ENCODE data around the gene COPZ1.

Gene COPZ1

GRCh38 chr12:54378796-54379397, 54.0 kb downstream of the COPZ1 start:
- DNase-seq (ENCODE audit: low spot score): peak; percentile 91

DNA sequence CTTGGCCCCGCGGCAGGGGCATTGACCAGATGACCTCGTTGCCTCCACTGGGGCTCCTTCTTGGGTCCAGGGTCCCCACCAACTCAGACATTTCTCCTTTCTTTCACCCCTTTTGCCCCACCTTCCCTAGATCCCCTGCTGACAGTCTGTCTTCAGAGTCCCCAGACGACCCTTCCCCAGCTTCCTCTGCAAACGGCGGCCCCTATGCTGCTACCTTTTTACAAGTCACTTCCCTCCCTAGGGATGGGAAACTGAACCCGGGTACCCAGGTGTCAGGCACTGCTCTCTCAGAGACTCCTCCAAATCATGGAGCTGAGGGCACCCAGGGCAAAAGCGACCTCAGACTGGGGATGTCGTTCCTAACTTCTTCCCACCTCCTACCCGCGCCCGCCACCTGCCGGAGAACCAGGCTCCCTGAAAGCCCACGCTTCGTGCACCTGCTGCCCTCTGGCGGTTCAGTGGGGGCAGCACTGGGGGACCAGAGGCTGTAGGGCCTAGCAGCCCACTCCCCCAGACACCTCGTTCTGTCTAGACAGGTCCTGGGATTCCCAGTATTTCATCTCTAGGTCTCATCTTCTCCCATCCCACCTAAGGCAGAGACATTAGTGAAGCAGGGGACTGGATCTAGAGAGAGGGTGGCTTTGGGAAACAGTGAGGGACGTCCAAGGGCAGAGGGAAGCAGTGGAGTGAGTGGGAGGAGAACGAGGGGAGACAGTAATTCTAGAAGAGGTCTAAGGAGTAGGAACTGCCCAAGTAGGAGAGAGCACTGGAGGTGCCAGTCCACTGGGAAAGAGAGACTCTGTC, 54.7 kb downstream of the COPZ1 start:
- peak; percentile 99 for DNase-seq (ENCODE audit: low spot score)

- DNase-seq (ENCODE audit: low spot score): no peak
Observed at GRCh38 chr12:54381136-54381535, 56.2 kb downstream of the COPZ1 start.

GRCh38 chr12:54383041-54383609, 58.2 kb downstream of the COPZ1 start:
- DNase-seq (ENCODE audit: low spot score): no peak

- no peak for DNase-seq (ENCODE audit: low spot score)
Observed at GRCh38 chr12:54384591-54385041, 59.7 kb downstream of the COPZ1 start, which contains the start of gene ZNF385A. Gene ZNF385A, minus strand, starts transcription at chr12:54384733. Its CDS starts 219 bp downstream, at chr12:54384514.

GRCh38 chr12:54385251-54385914, 60.5 kb downstream of the COPZ1 start:
- no peak for DNase-seq (ENCODE audit: low spot score)

GRCh38 chr12:54386403-54387113, 61.6 kb downstream of the COPZ1 start:
- DNase-seq (ENCODE audit: low spot score): no peak

DNA sequence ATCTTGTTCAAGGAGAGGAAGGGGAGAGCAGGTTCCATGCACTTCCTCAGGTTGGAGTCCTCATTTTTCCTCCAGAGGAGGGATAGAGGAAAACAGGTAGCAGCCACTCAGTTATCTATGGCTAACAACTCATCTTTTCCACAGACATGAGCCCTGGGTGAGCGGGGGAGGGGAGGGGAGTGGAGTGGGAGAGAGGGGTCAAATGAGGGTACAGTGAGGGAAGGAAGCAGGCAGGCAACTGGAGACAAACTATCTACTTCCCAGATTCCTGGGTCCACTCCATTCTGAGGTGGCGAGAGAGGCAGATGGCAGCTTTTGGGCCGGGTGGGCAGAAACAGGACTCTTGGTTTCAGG, 62.2 kb downstream of the COPZ1 start:
- DNase-seq (ENCODE audit: low spot score): no peak

GRCh38 chr12:54388237-54389133, 63.6 kb downstream of the COPZ1 start:
- no peak for DNase-seq (ENCODE audit: low spot score)

GRCh38 chr12:54389134-54389508, 64.2 kb downstream of the COPZ1 start:
- DNase-seq (ENCODE audit: low spot score): no peak

DNA sequence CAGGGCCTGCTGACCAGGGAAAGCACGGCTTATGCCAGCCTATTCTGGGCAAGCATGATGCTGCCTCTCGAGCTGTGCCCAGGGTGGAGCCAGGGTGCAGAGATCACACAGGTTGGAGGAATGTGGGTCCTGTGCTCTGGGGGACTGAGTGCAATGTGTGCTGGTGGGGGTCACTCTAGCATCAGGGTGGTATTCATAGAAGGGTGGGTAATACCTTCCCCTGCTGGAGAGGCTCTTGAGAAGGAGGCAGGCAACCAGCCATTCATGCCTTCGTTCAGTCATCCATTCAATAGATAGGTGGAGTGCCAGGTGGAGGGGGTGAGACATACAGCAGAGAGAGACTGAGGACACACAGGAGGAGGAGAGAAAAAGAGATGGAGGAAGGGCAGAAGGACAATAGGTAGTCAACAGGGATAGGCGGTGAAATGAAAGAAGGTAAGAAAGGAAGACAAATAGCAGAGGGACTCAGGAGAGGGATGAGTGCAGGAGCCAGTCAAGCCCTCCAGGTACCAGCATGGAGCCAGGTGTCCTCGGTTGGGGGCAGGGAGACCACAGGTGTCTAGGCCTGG, 64.8 kb downstream of the COPZ1 start:
- no peak for DNase-seq (ENCODE audit: low spot score)

GRCh38 chr12:54390176-54390667, 65.3 kb downstream of the COPZ1 start:
- no peak for DNase-seq (ENCODE audit: low spot score)

- no peak for DNase-seq (ENCODE audit: low spot score)
Observed at GRCh38 chr12:54390668-54391551, 66.0 kb downstream of the COPZ1 start.

GRCh38 chr12:54392485-54393206, 67.7 kb downstream of the COPZ1 start:
- no peak for DNase-seq (ENCODE audit: low spot score)

DNA sequence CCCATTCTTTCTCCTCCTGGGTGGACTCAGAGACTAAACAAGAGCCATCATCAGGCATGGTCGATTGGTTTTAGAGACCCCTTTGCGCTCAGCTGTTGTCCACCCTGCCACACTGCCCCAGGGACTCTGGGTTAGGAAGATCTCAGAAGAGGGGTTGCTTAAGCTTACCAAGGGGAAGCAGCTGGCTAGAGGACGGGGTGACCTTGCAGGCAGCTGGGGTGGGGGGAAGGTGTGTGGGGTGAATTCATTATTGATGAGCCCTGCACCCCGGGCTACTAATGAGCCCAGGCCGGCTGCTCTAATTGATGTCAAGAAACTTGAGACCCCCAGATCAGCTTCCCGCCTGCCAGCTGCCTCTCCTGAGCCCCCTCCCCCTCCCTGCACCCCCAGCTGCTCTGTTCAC, 68.3 kb downstream of the COPZ1 start:
- DNase-seq (ENCODE audit: low spot score): no peak

- no peak for DNase-seq (ENCODE audit: low spot score)
Observed at GRCh38 chr12:54393743-54394142, 68.8 kb downstream of the COPZ1 start.

DNA sequence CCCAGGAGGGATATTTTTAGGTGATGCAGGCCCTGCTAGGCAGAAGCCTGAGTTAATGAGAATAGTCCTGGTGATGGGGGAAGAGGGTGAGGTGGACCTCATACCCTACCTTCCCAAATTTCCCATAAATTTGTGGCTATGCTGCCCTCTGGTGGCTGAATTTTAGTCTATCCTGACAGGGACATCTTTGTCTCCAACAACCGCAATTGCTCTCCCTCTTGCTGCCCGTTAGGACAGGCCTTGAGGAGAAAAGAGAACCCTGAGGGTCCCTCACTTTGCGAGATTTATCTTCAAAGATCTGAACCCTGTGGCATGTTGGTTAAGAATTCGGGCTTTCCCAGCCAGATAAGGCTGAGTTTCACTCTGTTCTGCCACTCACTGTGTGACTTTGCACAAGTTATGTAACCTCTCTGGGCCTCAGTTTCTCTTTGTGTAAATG, 69.4 kb downstream of the COPZ1 start:
- peak; percentile 61 for DNase-seq (ENCODE audit: low spot score)

DNA sequence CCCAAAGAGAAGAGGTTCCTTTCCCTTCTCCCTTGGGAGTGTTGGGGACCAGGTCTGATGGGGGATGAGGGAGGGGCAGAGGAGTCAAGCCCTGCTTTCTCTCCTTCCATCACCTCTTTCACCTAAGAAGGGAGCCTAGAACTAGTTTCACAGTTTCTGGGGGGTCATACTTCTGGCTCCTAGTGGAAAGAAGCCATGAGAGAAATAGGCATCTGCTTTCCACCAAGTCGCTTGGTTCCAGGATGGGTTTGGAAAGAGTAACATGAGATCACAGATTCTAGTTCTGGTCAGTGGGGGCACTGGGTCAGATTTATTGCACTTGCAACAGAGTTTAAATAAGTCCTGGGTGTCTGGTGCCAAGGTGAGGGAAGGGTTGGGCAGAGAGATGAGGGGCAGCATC, 70.1 kb downstream of the COPZ1 start:
- no peak for DNase-seq (ENCODE audit: low spot score)

- DNase-seq (ENCODE audit: low spot score): no peak
Observed at GRCh38 chr12:54395545-54395944, 70.6 kb downstream of the COPZ1 start.

Data from HuH-7.5 (cell line).